LNCAP (cell line): ENCODE data around the gene CTNNB1.
A peak's percentile ranks its signal among the peaks of the same experiment; 100 is the strongest.

ENCODE experiments used
- CTCF ChIP-seq: fragments of 450-650 bp; IDR thresholded peaks from 2 replicates; pipeline ENCODE4 v1.5.1; 2017; ENCODE audit warnings: mild to moderate bottlenecking

The CTNNB1 gene

GRCh38 chr3:41200669-41201021, 1.3 kb downstream of the CTNNB1 start:
- no peak for TF ChIP-seq CTCF

- TF ChIP-seq CTCF: no peak
Observed at GRCh38 chr3:41202075-41202833, 2.9 kb downstream of the CTNNB1 start.

GRCh38 chr3:41202834-41203345, 3.6 kb downstream of the CTNNB1 start:
- TF ChIP-seq CTCF: peak; percentile 52

GRCh38 chr3:41204369-41204768, 5.1 kb downstream of the CTNNB1 start:
- TF ChIP-seq CTCF: no peak

GRCh38 chr3:41205591-41205990, 6.3 kb downstream of the CTNNB1 start:
- no peak for TF ChIP-seq CTCF

- no peak for TF ChIP-seq CTCF
Observed at GRCh38 chr3:41207355-41207754, 8.1 kb downstream of the CTNNB1 start.

- no peak for TF ChIP-seq CTCF
Observed at GRCh38 chr3:41208507-41209220, 9.4 kb downstream of the CTNNB1 start.
